A549 (cell line): Measurements from ENCODE around the gene SORL1.

ENCODE experiments used
- BHLHE40 ChIP-seq: IDR thresholded peaks from 2 replicates; pipeline ENCODE4 v1.6.1; 2012; ENCODE audit warnings: low read depth, low read length, inconsistent platforms
- EP300 ChIP-seq, 2 experiments: fragments of >200 bp; sonication (Bioruptor Twin); formaldehyde crosslinking; IDR thresholded peaks; 2 replicates in 1 of 2; 3 replicates in 1 of 2; pipeline ENCODE4 v1.6.1; 2016 to 2017
- RAD21 ChIP-seq, 2 experiments: fragments of >200 bp in 1 of 2; sonication (Bioruptor Twin) in 1 of 2; formaldehyde crosslinking in 1 of 2; IDR thresholded peaks in 1 of 2; conservative IDR thresholded peaks in 1 of 2; 2 replicates in 1 of 2; 3 replicates in 1 of 2; pipeline ENCODE4 v1.6.1; 2012 to 2018; ENCODE audit warnings: inconsistent platforms in 1 of 2
- RFX5 ChIP-seq: fragments of 450-650 bp; IDR thresholded peaks from 2 replicates; pipeline ENCODE4 v1.7.1; 2014; ENCODE audit warnings: antibody characterized with exemption, mild to moderate bottlenecking, moderate library complexity
- TF ChIP-seq, protein P1 (sequence below): fragments of >200 bp; sonication (Bioruptor Twin); formaldehyde crosslinking; IDR thresholded peaks from 3 replicates; pipeline ENCODE4 v1.5.1; 2016

DNA sequence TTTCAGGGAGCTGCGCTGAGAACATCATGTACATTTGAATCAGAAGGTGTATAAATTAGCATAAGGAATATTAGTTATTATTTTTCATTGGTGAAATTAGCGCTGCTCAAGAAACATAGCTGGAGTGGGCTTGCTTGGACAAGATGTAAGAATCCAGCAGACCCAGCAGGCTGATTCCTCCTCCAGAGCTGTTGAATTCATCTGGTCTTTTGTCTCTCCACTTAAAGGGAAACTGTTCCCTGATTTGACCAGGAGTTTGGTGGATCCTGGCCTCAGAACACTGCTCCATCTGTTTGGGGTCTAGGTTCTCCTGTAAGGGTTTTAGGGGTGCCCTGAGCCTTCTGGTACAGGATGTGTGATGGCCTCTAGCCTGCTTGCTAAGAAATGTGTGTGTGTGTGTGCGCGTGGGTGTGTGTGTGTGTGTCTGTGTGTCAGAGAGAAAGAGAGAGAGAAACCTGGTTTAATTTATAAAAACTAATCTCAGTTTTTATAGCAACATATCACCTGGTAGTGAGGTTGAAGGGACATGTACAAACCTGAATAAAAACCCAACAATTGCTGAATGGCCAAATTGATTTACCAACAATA lies 8.3 kb upstream of the SORL1 start:
- TF ChIP-seq, protein P1, sequence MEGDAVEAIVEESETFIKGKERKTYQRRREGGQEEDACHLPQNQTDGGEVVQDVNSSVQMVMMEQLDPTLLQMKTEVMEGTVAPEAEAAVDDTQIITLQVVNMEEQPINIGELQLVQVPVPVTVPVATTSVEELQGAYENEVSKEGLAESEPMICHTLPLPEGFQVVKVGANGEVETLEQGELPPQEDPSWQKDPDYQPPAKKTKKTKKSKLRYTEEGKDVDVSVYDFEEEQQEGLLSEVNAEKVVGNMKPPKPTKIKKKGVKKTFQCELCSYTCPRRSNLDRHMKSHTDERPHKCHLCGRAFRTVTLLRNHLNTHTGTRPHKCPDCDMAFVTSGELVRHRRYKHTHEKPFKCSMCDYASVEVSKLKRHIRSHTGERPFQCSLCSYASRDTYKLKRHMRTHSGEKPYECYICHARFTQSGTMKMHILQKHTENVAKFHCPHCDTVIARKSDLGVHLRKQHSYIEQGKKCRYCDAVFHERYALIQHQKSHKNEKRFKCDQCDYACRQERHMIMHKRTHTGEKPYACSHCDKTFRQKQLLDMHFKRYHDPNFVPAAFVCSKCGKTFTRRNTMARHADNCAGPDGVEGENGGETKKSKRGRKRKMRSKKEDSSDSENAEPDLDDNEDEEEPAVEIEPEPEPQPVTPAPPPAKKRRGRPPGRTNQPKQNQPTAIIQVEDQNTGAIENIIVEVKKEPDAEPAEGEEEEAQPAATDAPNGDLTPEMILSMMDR, result no peak
- TF ChIP-seq EP300 (IDR thresholded peaks at IDR 0.05) (no peak), BHLHE40 (no peak), RFX5 (no peak), RAD21 (conservative IDR thresholded peaks at IDR 0.05 in 1 of 2, IDR thresholded peaks at IDR 0.05 in 1 of 2) (no peak)
